H1 (cell line): ENCODE results near the gene PIF1. TPM values are rescaled to one million over a fixed set of nuclear protein-coding genes. Genes with fewer than 3 reads are reported as not detected.

Source experiments
- BCL11A ChIP-seq, 2 experiments: IDR thresholded peaks; one replicate each; pipeline ENCODE4 v1.6.1; 2011; ENCODE audit warnings: low read depth in 2 of 2, low read length in 2 of 2, mild to moderate bottlenecking in 2 of 2
- CBX5 ChIP-seq: fragments of 300-800, 300-1000 bp; sonication (generic); IDR thresholded peaks from 2 replicates; pipeline ENCODE4 v1.7.1; 2016; ENCODE audit warnings: antibody characterized with exemption, low read length, low read depth
- CBX8 ChIP-seq: fragments of 300-800, 300-1000 bp; sonication (generic); IDR thresholded peaks from 2 replicates; pipeline ENCODE4 v1.7.1; 2016; ENCODE audit warnings: low read depth, low read length, borderline replicate concordance
- HDAC2 ChIP-seq, 2 experiments: fragments of 300-600 bp in 1 of 2; sonication (generic) in 1 of 2; IDR thresholded peaks; 2 replicates each; pipeline ENCODE4 v1.6.1; 2011 to 2012; ENCODE audit warnings: low read depth in 2 of 2, low read length in 2 of 2, mild to moderate bottlenecking in 2 of 2, moderate library complexity in 2 of 2, borderline replicate concordance in 1 of 2, inconsistent platforms in 1 of 2
- KDM1A ChIP-seq: fragments of 200-600, 300-600 bp; sonication (generic); IDR thresholded peaks from 2 replicates; pipeline ENCODE4 v1.7.1; 2016; ENCODE audit warnings: mild to moderate bottlenecking, low read length, borderline replicate concordance
- KDM4A ChIP-seq: IDR thresholded peaks from one replicate; pipeline ENCODE4 v1.7.1; 2012; ENCODE audit warnings: low read depth, mild to moderate bottlenecking, moderate library complexity, low read length, inconsistent platforms; ENCODE audit not compliant: severe bottlenecking
- PHF8 ChIP-seq: fragments of 200-600 bp; sonication (generic); conservative IDR thresholded peaks from 2 replicates; pipeline ENCODE4 v1.7.1; 2012; ENCODE audit warnings: low read depth, mild to moderate bottlenecking, inconsistent platforms, low read length, moderate library complexity
- POLR2A ChIP-seq, 2 experiments: IDR thresholded peaks; 1 replicate in 1 of 2; 2 replicates in 1 of 2; pipeline ENCODE4 v1.6.1; 2011; ENCODE audit warnings: low read depth in 2 of 2, low read length in 2 of 2, mild to moderate bottlenecking in 2 of 2; ENCODE audit errors: control extremely low read depth in 1 of 2
- POU5F1 ChIP-seq: IDR thresholded peaks from 2 replicates; pipeline ENCODE4 v1.6.1; 2011; ENCODE audit warnings: low read depth, mild to moderate bottlenecking, low read length, moderate library complexity
- RXRA ChIP-seq: IDR thresholded peaks from 2 replicates; pipeline ENCODE4 v1.6.1; 2011; ENCODE audit warnings: low read depth, mild to moderate bottlenecking, low read length, moderate library complexity; ENCODE audit not compliant: insufficient read depth
- SIRT6 ChIP-seq: IDR thresholded peaks from one replicate; pipeline ENCODE4 v1.7.1; 2012; ENCODE audit warnings: low read length, inconsistent platforms
- SRF ChIP-seq: IDR thresholded peaks from 2 replicates; pipeline ENCODE4 v1.6.1; 2011; ENCODE audit warnings: mild to moderate bottlenecking, low read depth, low read length, moderate library complexity
- SUZ12 ChIP-seq: fragments of 200-600 bp; sonication (generic); IDR thresholded peaks from 2 replicates; pipeline ENCODE4 v1.6.1; 2012; ENCODE audit warnings: mild to moderate bottlenecking, inconsistent platforms, low read length, moderate library complexity, mixed read lengths
- TAF7 ChIP-seq: optimal IDR thresholded peaks from 2 replicates; pipeline ENCODE3; 2011; ENCODE audit warnings: low read depth, mild to moderate bottlenecking, inconsistent platforms, low read length, moderate library complexity, borderline replicate concordance
- polyA plus RNA-seq, 7 experiments: library from polyadenylated mRNA; depleted of rRNA in 3 of 7; stranded (reverse) in 5 of 7; unstranded in 2 of 7; fragments of >200 nt in 5 of 7; fragments of 200-250 nt in 2 of 7; gene quantifications; 1 replicate in 5 of 7; 2 replicates in 1 of 7; 4 replicates in 1 of 7; pipeline versions ENCODE4 v1.2.1 to v1.2.3, GENCODE V29; 2011 to 2013; ENCODE audit warnings: missing spikeins in 2 of 7, mixed read lengths in 2 of 7
- total RNA-seq: library from RNA; stranded (reverse); fragmentation: NEBNext Ultra II Directional; extraction: Animal tissue kit (Norgen Biotek cat#: 25700); gene quantifications from 2 replicates; pipeline ENCODE4 v1.2.1, GENCODE V29; 2021
- TF ChIP-seq, protein P1 (sequence below): IDR thresholded peaks from 2 replicates; pipeline ENCODE4 v1.6.1; 2012; ENCODE audit warnings: inconsistent platforms

Gene PIF1
- total and polyA plus RNA-seq, 2 of the 8 experiments (the other 6 are each of a cell fraction or from before 2014, with no cell fraction given) = 73.3 to 138 TPM

DNA sequence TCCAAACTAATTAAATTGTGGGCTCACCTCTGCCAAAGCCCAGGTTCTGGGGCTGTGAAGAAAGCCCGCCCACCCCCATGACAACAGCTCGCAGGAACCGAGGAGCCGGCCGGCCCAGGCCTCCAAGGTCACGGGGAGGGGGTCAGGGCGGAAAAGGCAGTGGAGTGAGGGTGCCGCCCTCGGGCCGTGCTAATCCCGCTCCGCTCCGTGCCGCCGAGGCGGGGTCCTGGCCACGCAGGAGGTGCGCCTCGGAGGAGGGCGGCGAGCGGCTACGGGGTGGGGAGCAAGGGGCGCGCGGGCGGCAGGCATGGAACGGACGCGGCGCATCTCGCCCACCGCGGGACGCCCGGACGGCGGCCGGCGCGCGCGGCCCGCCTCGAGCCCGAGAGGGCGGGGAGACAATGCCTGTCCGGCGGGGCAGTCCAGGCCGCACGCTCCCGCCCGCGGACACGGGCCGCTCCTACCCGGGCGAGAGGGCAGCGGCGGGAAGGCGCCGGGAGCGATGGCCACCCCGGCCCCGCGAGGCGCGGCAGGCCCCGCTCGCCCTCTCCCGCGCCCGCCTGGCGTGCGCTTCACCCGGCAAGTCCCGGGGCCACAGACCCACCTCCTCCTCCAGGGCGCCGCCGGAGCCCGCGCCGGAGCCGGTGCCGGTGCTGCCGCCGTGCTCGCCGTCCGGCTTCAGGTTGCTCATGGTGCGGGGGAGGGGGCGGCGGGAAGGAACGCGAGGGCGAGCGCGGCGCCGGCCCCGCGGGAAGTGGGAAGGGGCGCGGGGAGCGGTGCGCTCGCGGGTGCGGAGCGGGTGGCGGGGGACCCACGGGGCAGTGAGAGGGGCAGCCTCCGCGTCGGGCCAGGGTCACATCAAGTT, 50.6 kb downstream of the PIF1 start (continued):
- TF ChIP-seq HDAC2 (IDR thresholded peaks at IDR 0.05; ENCODE audit: borderline replicate concordance in 1 of 2, low read depth in 2 of 2, low read length in 2 of 2) (no peak; a peak in 1 of 4 replicates), CBX8 (no peak), SIRT6 (no peak), BCL11A (IDR thresholded peaks at IDR 0.05; ENCODE audit: low read depth in 2 of 2, low read length in 2 of 2) (no peak), PHF8 (0 out of 2 replicates have a peak, but pooled peaks have one; percentile 16), CBX5 (no peak), SUZ12 (no peak), RXRA (no peak), TAF7 (peak; percentile 4), KDM1A (no peak), SRF (no peak), POU5F1 (no peak), POLR2A (IDR thresholded peaks at IDR 0.05; ENCODE audit: control extremely low read depth in 1 of 2, low read depth in 2 of 2, low read length in 2 of 2) (no peak), KDM4A (peak; percentile 18)
- TF ChIP-seq, protein P1, sequence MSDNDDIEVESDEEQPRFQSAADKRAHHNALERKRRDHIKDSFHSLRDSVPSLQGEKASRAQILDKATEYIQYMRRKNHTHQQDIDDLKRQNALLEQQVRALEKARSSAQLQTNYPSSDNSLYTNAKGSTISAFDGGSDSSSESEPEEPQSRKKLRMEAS = peak; percentile 26; the same call in 1 of the 2 replicates
